ENCODE measurements around the gene LIN9. TPM values are rescaled to one million over a fixed set of nuclear protein-coding genes. Genes with fewer than 3 reads are reported as not detected.

LIN9 gene
- total and polyA plus RNA-seq, 10 of the 15 experiments (the other 5 are each of a cell fraction or from before 2014, with no cell fraction given), result 5.9 to 13.5 (median 8.3) TPM

GRCh38 chr1:226220473-226221189 lies 88.3 kb downstream of the LIN9 start:
- Histone ChIP-seq H2AFZ (ENCODE audit: control insufficient read depth, low read depth, low read length) (no peak overlapping the region), H3K4me2 (ENCODE audit: control insufficient read depth, insufficient read depth) (no peak overlapping the region), H4K20me1 (ENCODE audit: control insufficient read depth, insufficient read depth) (no peaks in the 10 kb centered on the region), H3K4me1 (ENCODE audit: control insufficient read depth, insufficient read depth, low read length) (no peaks in the 10 kb centered on the region), H3K27ac (ENCODE audit: control insufficient read depth, insufficient read depth) (no peak overlapping the region), H3K9me3 (replicated peaks; ENCODE audit: control insufficient read depth, insufficient read depth, low read length) (no peaks in the 10 kb centered on the region), H3K27me3 (replicated peaks in 1 of 2; ENCODE audit: control insufficient read depth in 2 of 2, insufficient read depth in 2 of 2, low read length in 1 of 2) (no peaks in the 10 kb centered on the region), H3K36me3 (ENCODE audit: control insufficient read depth in 2 of 2, insufficient read depth in 2 of 2, low read length in 1 of 2) (no peaks in the 10 kb centered on the region), H3K79me2 (ENCODE audit: control insufficient read depth, insufficient read depth, low read length) (no peaks in the 10 kb centered on the region), H3K9ac (ENCODE audit: control insufficient read depth, insufficient read depth, low read length) (no peak overlapping the region), H3K4me3 (no peak overlapping the region)
- CTCF ChIA-PET, result no interaction called here
- no peak for TF ChIP-seq CREM (IDR thresholded peaks at IDR 0.05; ENCODE audit: low read depth)
- TF ChIP-seq KDM1A (IDR thresholded peaks at IDR 0.05; ENCODE audit: borderline replicate concordance), result no peak
- TF ChIP-seq TAF1 (IDR thresholded peaks at IDR 0.05; ENCODE audit: borderline replicate concordance, low read depth, low read length), result no peak
- TF ChIP-seq, protein P1, sequence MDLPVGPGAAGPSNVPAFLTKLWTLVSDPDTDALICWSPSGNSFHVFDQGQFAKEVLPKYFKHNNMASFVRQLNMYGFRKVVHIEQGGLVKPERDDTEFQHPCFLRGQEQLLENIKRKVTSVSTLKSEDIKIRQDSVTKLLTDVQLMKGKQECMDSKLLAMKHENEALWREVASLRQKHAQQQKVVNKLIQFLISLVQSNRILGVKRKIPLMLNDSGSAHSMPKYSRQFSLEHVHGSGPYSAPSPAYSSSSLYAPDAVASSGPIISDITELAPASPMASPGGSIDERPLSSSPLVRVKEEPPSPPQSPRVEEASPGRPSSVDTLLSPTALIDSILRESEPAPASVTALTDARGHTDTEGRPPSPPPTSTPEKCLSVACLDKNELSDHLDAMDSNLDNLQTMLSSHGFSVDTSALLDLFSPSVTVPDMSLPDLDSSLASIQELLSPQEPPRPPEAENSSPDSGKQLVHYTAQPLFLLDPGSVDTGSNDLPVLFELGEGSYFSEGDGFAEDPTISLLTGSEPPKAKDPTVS (IDR thresholded peaks at IDR 0.05; ENCODE audit: low read depth, low read length), result no peak
- TF ChIP-seq E2F8 (IDR thresholded peaks at IDR 0.05; ENCODE audit: low read depth, partially characterized antibody), result no peak
- TF ChIP-seq POLR2A (IDR thresholded peaks at IDR 0.05; ENCODE audit: low read depth, low read length), result no peak
- TF ChIP-seq SKIL (IDR thresholded peaks at IDR 0.05; ENCODE audit: low read depth, poor library complexity, severe bottlenecking), result no peak
- TF ChIP-seq ZNF207 (IDR thresholded peaks at IDR 0.05; ENCODE audit: borderline replicate concordance), result no peak
- TF ChIP-seq MAX (IDR thresholded peaks at IDR 0.05; ENCODE audit: low read depth, low read length), result no peak
- no peak for TF ChIP-seq GABPA (IDR thresholded peaks at IDR 0.05; ENCODE audit: low read depth)
- no peak for TF ChIP-seq NR2F1 (conservative IDR thresholded peaks at IDR 0.05)
- no peak for TF ChIP-seq ZSCAN29 (IDR thresholded peaks at IDR 0.05)
- TF ChIP-seq CBX3 (IDR thresholded peaks at IDR 0.05; ENCODE audit: borderline replicate concordance, low read depth), result no peak
- TF ChIP-seq IRF3 (IDR thresholded peaks at IDR 0.05), result no peak
- TF ChIP-seq YY1 (IDR thresholded peaks at IDR 0.05; ENCODE audit: low read depth, low read length), result no peak
- no peak for TF ChIP-seq ETV6 (conservative IDR thresholded peaks at IDR 0.05 in 1 of 2, IDR thresholded peaks at IDR 0.05 in 1 of 2; ENCODE audit: borderline replicate concordance in 1 of 2, low read depth in 1 of 2)
- POLR2A ChIA-PET, result no interaction called here
- RAD21 ChIA-PET (ENCODE audit: unreplicated experiment), result no interaction called here
- intact Hi-C loops (cut with micrococcal nuclease; ENCODE audit: unreplicated experiment) (no loop called here), in situ Hi-C loops (cut with MboI) (no loop called here)
- DNase-seq (ENCODE audit: low read depth, low spot score) (no peak), FAIRE-seq (no peak), ATAC-seq (no peak)
- WGBS (ENCODE audit: insufficient coverage, insufficient replicate concordance, low lambda C conversion rate, missing lambda C conversion rate), result 65% methylated on average over 11 of the region's 11 CpGs
- no TSS peak for BruUV-seq (replicated peaks)
- SMC1A ChIA-PET (ENCODE audit: uncharacterized antibody, unreplicated experiment), result interaction anchor here (1.0 kb wide), 1 partner anchor 9 kb away, joined by 4 read pairs; no protein-coding TSS in a partner anchor

All from GM12878 (cell line).